ENCODE data around the gene ICAM3. TPM values are rescaled to one million over a fixed set of nuclear protein-coding genes. Genes with fewer than 3 reads are reported as not detected.

Gene ICAM3
- total RNA-seq, 1 donor: 8.5 TPM

- TF ChIP-seq, protein P1, sequence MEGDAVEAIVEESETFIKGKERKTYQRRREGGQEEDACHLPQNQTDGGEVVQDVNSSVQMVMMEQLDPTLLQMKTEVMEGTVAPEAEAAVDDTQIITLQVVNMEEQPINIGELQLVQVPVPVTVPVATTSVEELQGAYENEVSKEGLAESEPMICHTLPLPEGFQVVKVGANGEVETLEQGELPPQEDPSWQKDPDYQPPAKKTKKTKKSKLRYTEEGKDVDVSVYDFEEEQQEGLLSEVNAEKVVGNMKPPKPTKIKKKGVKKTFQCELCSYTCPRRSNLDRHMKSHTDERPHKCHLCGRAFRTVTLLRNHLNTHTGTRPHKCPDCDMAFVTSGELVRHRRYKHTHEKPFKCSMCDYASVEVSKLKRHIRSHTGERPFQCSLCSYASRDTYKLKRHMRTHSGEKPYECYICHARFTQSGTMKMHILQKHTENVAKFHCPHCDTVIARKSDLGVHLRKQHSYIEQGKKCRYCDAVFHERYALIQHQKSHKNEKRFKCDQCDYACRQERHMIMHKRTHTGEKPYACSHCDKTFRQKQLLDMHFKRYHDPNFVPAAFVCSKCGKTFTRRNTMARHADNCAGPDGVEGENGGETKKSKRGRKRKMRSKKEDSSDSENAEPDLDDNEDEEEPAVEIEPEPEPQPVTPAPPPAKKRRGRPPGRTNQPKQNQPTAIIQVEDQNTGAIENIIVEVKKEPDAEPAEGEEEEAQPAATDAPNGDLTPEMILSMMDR (IDR thresholded peaks at IDR 0.05; ENCODE audit: insufficient read depth, low read length): no peak
- DNase-seq (ENCODE audit: low read depth): no peak
- no peak overlapping the region for H3K4me3 ChIP-seq (ENCODE audit: low read depth, low read length)
These were observed 24.4 kb upstream of the ICAM3 start for GRCh38 chr19:10363789-10364281.

DNA sequence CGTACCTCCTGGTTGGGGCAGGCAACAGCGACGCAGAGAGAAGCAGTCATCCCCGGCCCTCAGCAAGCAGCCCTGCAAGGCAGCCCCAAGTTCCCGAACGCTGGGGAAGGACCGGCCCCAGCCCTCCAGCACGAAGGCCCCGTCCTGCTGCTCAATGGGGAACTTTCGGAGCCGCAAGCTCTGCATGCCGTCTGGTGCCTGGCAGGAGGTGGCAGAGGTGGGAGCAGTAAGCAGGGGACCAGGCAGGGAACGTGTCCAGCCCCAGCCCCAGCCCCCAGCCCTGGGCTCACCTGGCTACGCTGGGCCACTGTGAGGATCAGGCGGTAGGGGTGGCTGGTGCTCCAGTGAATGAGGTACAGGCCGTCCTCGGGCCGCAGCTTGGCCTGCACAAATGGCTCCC, 22.8 kb upstream of the ICAM3 start:
- no peak for DNase-seq (ENCODE audit: low read depth)
- no peak overlapping the region for H3K4me3 ChIP-seq (ENCODE audit: low read depth, low read length)
- TF ChIP-seq, protein P1 (IDR thresholded peaks at IDR 0.05; ENCODE audit: insufficient read depth, low read length): no peak

DNA sequence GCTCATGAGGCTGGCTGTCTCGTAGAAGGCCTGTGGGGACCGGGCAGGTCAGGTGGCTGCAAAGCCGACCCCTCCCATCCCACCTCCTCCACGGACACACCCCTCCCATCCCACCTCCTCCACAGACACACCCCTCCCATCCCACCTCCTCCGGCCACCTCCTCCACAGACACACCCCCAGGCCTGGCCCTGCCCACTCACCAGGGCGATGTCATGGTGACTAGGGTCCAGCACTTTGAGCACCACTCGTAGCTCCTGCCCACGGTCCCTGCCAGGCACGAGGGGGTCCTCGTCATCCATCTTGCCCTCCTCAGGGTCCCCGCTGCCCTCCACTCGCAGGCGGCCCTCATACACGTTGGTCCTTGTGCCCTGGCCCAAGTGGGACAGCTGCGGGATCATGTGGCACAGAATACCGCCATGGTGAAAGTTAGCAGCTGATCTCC, 22.2 kb upstream of the ICAM3 start:
- no peak for DNase-seq (ENCODE audit: low read depth)
- TF ChIP-seq, protein P1 (IDR thresholded peaks at IDR 0.05; ENCODE audit: insufficient read depth, low read length): no peak
- no peak overlapping the region for H3K4me3 ChIP-seq (ENCODE audit: low read depth, low read length)

DNA sequence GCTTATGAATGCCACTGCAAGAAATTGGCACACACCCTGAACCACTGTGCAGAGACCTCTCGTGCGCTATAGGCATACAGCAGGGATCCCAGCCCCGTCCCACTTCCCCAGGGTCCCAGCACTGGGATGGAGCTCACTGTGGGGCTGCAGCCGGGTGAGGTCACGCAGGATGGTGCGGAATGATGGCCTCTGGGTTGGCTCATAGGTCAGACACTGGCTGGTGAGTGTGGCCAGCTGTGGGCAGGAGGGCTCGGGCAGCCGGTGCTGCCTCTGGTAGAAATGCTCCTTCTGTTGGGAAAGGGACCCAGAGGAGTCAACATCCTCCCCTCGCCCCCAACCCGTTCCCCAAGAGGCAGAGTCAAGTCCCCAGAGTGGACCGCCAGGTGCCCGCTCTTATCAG, 17.0 kb upstream of the ICAM3 start:
- TF ChIP-seq, protein P1 (IDR thresholded peaks at IDR 0.05; ENCODE audit: insufficient read depth, low read length): no peak
- H3K4me3 ChIP-seq (ENCODE audit: low read depth, low read length): no peak overlapping the region
- DNase-seq (ENCODE audit: low read depth): no peak

GRCh38 chr19:10353793-10354391, 14.5 kb upstream of the ICAM3 start:
- peak; percentile 12 for DNase-seq (ENCODE audit: low read depth)
- TF ChIP-seq, protein P1 (IDR thresholded peaks at IDR 0.05; ENCODE audit: insufficient read depth, low read length): no peak
- H3K4me3 ChIP-seq (ENCODE audit: low read depth, low read length): no peak overlapping the region

- peak; percentile 20 for DNase-seq (ENCODE audit: low read depth)
- H3K4me3 ChIP-seq (ENCODE audit: low read depth, low read length): no peak overlapping the region
- TF ChIP-seq, protein P1 (IDR thresholded peaks at IDR 0.05; ENCODE audit: insufficient read depth, low read length): no peak
These were observed 13.6 kb upstream of the ICAM3 start for GRCh38 chr19:10352764-10353671.
